Femur (tissue), 1 donor: Measurements from ENCODE around the gene NDFIP1.
A peak's percentile ranks its signal among the peaks of the same experiment; 100 is the strongest.
"Not testable (repeated sequence)": the region's sequence is repeated elsewhere in the genome, so short reads cannot be mapped to it uniquely, and the experiment has no call there.

Source experiments
- DNase-seq: peaks from one replicate; pipeline ENCODE4 v3.0.0-alpha.2; 2017

The NDFIP1 gene

DNA sequence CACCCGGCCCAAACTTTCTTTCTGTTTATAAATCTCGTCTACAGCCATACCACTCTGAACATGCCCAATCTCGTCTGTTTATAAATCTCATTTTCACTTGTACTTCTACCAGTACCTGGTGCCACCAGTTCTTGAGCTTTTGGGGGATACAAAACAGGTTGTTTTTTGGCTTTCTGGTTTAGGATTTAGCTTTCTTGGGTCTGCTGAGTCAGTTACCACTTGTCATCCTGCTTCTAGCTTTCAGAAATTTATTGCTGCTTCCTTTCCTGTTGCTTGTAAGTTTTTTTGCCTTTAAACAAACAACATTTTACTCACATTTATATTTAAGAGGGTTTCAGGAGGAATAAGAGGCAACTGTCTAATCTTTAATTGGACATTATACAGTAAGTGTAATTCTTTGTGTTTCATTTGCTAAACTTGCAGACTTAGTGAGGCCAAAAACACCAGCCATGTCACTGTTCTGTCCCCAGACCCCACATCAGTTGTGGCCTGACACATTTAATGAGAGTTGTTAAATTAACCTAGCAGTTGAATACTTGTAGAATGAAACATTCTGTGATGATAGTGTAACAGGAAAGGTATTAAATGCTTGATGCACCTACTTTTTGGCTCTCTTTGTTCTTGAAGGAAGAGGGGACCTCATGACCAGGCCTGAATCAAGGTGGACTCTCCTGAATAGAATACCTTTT, 11.8 kb downstream of the NDFIP1 start:
- DNase-seq = no peak

DNA sequence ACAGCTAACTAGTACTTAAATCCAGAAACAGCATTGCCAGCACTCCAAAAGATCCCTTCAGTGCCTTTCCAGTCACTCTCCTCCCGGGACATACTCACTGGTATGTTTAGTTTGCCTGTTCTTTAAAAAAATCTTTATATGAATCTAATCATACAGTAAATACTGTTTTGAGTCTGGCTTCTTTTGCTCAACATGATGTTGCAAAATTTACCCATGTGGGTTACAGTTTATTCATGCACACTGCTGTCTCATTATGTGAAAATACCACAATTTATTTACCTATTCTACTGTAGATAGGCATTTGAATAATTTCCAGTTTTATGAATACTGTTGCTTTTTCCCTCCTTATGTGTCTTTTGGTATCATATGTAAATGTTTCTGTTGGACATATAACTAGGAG, 13.5 kb downstream of the NDFIP1 start:
- DNase-seq = no peak

DNA sequence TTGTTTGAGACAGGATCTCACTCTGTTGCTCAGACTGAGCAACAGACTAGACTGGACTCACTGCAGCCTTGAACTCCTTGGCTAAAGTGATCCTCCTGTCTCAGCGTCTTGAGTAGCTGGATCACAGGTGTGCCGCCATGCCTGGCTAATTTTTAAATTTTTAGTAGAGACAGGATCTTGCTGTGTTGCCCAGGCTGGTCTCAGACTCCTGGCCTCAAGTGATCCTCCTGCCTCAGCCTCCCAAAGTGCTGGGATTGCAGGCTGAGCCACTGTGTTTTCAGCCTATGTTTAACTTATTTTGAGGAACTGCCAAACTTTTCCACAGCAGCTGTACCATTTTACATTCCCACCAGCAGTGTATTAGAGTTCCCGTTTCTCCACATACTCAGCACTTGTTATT, 16.8 kb downstream of the NDFIP1 start:
- no peak for DNase-seq

GRCh38 chr5:142125963-142126362, 17.4 kb downstream of the NDFIP1 start:
- no peak for DNase-seq

GRCh38 chr5:142128675-142129208, 20.2 kb downstream of the NDFIP1 start:
- DNase-seq = no peak

DNA sequence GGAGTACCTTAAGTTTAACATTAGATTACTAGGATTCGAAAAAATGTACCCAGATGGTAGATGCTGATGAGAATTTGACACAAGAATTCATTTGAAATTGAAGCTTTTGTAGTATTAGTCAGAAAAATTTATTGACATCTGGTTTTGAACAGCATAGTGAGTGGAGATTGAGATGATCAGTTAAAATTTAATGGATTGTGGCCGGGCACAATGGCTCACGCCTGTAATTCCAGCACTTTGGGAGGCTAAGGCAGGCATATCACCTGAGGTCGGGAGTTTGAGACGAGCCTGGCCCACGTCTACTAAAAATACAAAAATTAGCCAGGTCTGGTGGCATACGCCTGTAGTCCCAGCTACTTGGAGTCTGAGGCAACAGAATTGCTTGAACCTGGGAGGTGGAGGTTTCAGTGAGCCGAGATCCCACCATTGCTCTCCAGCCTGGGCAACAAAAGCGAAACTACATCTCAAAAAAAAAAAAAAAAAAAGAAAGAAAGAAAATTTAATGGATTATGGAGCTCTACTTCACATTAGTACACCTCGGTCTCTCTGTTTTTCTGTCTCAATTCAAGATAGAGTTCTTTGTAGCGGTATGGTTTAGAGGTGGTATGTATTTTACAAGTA, 21.0 kb downstream of the NDFIP1 start:
- DNase-seq = no peak

DNA sequence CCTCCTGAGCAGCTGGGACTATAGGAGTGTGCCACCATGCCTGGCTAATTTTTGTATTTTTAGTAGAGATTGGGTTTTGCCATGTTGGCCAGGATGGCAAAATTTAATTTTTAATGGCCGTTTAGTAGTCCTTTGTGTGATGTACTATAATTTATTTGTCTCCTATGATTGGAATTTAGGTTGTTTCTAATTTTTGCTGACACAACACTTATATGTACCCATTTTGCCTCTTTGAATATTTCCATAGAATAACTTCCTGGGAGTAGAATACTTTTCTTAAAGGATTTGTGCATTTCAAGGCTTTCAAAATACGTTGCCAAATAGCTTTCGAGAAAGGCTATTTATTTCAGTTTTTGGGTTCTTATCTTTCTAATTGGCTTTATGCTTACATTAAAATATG, 22.8 kb downstream of the NDFIP1 start:
- no peak for DNase-seq

DNA sequence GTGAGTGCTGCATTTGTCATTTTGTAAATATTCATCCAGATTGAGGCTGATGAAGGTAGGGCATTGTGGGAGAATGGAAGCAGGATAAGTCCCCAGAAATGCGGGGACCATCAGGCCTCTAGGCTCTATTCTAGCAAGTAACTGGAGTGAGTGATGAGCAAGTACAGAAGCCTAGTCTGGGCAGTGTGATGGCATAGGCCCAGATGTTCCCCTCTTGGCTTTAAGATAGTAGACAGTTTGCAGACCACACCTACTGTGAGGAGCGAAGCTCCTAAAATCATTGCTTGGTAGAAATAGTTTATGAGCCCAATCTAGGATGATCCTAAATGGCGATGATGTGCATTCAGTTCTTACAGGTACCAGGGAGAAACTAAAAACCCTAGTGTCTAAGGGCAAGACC, 24.3 kb downstream of the NDFIP1 start:
- DNase-seq = no peak

- no peak for DNase-seq
Observed at GRCh38 chr5:142133330-142134206, 25.0 kb downstream of the NDFIP1 start.

DNA sequence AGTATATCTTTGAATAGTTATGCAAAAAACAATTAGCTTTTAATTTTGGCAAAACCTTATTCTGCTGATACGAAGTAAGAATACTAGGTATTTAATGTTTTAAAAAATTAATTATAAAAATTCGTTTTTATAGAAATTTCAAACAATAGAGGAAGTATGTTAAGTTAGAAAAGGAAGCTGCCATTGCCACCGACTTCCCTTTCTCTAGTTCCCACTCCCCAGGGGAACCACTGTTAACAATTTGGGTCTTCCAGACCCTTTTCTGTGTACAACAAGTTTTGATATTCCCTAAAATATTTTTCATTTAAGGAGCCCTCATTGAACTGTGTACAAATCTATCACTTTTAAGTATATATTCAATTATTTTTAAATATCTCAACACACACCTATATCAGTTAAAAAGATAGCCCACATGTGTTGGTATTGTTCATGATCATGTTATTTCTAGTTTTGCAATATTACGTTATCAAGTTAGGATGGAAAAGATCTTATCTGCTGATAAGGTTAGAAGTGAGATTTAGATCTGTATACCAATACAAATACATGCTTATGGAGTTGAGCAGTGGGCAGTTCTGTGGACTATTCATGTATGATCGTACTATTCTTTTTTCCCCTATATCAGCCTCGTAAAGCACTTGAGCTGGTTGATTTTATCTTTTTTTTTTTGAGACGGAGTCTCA, 25.9 kb downstream of the NDFIP1 start:
- no peak for DNase-seq

- no peak for DNase-seq
Observed at GRCh38 chr5:142141463-142141862, 32.9 kb downstream of the NDFIP1 start.

DNA sequence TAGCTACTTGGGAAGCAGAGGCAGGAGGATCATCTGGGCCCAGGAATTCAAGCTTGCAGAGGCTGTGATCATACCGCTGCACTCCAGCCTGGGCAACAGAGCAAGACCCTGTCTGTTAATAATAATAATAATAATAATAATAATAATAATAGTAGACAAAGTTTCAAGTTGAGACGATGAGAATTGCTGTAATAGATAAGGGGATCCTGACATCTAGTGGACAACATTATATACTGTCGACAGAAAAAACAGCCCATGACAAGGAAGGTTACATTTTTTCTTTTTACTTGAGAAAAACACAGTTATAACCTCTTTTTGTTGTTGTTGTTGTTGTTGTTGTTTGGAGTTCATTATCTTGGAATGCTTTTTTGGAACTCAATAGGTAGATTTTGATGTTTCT, 35.3 kb downstream of the NDFIP1 start:
- DNase-seq = no peak

- DNase-seq = peak; percentile 67
Observed at GRCh38 chr5:142145106-142145900, 36.7 kb downstream of the NDFIP1 start.

DNA sequence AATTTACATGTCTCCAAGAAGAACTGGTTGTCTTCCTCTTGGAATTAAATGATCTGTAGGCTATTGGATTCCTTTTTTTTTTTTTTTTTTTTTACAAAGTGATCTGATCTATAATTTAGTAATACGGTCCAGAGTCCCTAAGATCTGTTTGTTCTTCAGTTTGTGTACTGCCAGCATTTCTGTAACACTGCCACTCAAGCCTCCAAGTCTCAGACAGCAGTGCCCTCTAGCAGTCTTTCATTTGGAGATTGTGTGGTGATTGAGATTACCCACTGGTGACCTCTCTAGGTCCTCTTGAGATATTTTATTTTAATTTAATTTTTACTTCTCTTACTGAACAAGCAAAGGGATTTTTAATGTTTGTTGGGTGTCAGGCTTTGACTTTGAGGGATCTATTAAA, 40.8 kb downstream of the NDFIP1 start:
- DNase-seq = no peak

DNA sequence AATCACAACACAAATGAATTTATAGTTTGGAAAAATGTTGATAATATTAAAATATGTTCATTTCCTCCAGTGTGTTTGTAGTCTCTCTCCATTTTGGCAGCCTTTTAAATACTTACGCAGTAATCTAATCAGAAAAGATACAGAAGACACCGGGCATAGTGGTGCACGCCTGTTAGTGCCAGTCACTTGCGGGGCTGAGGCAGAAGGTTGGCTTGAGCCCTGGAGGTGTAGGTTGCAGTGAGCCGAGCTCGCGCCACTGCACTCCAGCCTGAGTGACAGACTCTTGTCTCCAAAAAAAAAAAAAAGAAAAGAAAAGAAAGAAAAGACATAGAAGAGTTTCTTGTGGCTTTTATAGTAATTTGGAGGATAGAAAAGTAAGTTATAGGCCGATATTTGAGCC, 41.9 kb downstream of the NDFIP1 start:
- DNase-seq = no peak

- peak; percentile 66 for DNase-seq
Observed at GRCh38 chr5:142151436-142152383, 43.1 kb downstream of the NDFIP1 start.

GRCh38 chr5:142152384-142152732, 43.8 kb downstream of the NDFIP1 start:
- DNase-seq = no peak

DNA sequence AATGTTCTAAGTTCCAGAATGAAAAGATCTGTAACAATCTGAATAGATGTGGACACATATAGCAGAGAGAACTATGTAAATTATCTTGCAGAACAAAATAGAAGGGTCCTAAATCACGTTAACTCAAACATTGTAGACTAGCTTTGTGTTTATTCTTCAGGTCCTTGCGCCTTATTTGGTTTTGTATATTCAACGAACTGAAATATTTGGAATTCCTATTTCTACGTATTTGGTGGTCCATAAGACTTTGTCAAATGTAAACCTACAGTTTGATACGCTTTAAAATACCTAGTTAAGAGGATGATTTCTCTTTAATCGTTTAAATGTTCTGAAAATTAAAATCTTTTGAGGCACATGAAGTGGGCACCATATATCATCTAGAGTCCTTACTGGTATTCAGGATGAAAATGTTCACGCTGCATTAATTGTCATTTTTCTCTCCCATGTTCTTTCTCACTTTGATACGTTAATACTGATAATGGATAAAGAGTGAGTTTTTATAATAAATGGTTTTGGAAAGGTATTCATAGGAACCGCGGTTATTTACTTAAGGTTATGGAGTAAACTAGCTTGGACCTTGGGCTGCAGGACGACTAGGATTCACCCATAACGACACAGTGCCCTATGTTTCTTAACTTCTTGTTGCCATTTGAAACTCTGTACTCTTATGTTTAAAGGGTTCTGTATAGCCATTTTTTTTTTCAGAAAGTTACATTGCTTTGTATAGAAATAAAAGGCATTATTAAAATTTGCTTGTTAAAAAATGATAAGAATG, 45.3 kb downstream of the NDFIP1 start:
- no peak for DNase-seq

DNA sequence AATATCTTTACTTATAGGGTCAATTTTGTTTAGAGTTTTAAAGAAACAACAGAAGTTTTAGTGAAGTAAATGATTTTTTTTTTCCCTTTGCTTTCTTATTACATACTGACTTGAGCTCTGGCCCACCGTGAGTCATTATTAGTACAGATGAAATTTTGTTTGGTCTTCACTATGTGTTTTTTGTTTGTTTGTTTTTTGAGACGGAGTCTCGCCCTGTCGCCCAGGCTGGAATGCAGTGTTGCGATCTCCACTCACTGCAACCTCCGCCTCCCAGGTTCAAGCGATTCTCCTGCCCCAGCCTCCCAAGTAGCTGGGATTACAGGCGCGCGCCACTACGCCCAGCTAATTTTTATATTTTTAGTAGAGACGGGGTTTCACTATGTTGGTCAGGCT, 45.9 kb downstream of the NDFIP1 start:
- not testable (repeated sequence) for DNase-seq

- no peak for DNase-seq
Observed at GRCh38 chr5:142156839-142157463, 48.4 kb downstream of the NDFIP1 start.
